NCI-H146 (cell line): ENCODE measurements around the gene TCHH.
"Not testable (repeated sequence)": the region's sequence is repeated elsewhere in the genome, so short reads cannot be mapped to it uniquely, and the experiment has no call there.

ENCODE experiments used
- DNase-seq: peaks from one replicate; lab custom pipeline; 2025; lab: John Stamatoyannopoulos, UW

Gene TCHH, protein sequence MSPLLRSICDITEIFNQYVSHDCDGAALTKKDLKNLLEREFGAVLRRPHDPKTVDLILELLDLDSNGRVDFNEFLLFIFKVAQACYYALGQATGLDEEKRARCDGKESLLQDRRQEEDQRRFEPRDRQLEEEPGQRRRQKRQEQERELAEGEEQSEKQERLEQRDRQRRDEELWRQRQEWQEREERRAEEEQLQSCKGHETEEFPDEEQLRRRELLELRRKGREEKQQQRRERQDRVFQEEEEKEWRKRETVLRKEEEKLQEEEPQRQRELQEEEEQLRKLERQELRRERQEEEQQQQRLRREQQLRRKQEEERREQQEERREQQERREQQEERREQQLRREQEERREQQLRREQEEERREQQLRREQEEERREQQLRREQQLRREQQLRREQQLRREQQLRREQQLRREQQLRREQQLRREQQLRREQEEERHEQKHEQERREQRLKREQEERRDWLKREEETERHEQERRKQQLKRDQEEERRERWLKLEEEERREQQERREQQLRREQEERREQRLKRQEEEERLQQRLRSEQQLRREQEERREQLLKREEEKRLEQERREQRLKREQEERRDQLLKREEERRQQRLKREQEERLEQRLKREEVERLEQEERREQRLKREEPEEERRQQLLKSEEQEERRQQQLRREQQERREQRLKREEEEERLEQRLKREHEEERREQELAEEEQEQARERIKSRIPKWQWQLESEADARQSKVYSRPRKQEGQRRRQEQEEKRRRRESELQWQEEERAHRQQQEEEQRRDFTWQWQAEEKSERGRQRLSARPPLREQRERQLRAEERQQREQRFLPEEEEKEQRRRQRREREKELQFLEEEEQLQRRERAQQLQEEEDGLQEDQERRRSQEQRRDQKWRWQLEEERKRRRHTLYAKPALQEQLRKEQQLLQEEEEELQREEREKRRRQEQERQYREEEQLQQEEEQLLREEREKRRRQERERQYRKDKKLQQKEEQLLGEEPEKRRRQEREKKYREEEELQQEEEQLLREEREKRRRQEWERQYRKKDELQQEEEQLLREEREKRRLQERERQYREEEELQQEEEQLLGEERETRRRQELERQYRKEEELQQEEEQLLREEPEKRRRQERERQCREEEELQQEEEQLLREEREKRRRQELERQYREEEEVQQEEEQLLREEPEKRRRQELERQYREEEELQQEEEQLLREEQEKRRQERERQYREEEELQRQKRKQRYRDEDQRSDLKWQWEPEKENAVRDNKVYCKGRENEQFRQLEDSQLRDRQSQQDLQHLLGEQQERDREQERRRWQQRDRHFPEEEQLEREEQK (N-terminal part only)

DNA sequence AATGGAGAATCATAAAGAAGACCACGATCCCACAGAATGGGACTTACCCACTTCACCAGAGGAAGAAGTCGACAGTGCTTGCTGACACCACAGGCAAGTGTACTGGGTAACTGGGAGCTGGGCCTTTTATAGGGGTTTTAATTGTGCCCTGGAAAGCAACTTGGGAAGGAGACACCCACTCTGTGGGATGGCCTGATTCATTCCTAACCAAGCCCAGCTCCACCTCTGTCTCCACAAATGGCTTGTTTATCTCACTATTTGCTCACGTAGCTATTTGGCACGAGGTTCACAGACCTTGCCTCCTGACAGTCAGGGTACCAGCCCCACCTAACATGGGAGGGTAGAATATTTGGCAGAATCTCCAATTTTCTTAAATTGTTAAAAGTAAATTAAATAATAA, at the start of gene TCHH:
Gene TCHH (minus strand): TSS at position 101 of the 400 bp plus-strand sequence. CDS start 1,364 bp downstream, outside the sequence.
- DNase-seq = no peak

- DNase-seq = no peak
Measured at GRCh38 chr1:152164517-152165136, 49.4 kb upstream of the TCHH start.

- no peak for DNase-seq
Measured at GRCh38 chr1:152162792-152163463, 47.7 kb upstream of the TCHH start.

GRCh38 chr1:152160576-152160975, 45.3 kb upstream of the TCHH start:
- no peak for DNase-seq

- no peak for DNase-seq
Measured at GRCh38 chr1:152159144-152159543, 43.9 kb upstream of the TCHH start, which contains the start of gene RPTN. RPTN (minus strand) TSS chr1:152159228; CDS start chr1:152157889, 1,339 bp downstream.

GRCh38 chr1:152153996-152154395, 38.8 kb upstream of the TCHH start:
- no peak for DNase-seq

DNA sequence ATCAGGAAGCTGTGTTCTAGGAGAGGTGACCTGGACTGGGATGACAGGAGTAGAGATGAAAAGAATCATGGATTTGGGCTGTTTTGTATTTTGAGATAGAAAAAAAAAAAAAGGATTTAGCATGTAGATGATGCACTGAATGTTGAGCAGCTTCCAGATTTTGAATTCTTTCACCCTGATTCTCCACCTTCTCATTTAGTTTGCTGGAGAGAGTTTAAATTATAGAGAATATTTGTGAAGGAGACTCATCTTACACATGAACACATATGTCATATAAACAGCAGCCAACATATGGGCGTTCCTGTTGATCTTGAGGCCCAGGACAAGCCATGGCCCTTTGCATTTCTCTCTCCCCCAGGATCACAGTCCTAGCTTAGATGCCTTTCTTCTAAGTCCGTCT, 36.4 kb upstream of the TCHH start:
- DNase-seq = no peak

DNA sequence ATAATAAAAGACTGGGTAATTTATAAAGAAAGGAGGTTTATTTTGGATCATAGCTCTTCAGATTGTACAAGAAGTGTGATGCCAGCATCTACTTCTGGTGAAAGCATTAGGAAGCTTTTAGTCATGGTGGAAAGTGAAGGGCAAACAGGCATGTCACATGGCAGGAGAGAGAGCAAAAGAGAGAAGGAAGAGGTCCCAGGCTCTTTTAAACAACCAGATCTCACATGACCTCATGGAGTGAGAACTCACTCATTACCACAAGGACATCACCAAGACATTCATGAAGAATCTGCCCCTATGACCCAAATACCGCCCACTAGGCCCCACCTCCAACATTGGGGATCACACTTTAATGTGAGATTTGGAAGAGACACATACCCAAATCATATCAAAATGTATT, 33.7 kb upstream of the TCHH start:
- no peak for DNase-seq

- DNase-seq = no peak
Measured at GRCh38 chr1:152148051-152148450, 32.8 kb upstream of the TCHH start.

DNA sequence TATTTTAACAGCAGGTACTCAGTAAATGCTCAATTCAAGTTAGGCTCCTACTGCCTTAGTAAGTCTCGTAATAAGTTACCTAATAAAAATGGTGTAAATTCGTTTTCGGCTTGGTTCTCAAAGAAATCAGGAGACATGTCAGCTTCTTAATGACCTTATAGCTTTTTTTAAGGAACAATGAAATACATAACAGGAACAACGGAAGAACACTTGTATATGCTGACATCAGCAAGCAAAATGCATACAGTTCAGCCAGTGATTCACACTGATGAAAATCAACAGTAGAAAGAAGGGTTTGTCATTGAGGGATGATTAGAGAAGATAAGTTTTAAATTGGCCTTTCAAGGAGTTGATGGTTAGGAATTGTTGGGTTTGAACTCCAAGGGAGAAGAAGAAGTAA, 30.5 kb upstream of the TCHH start:
- no peak for DNase-seq

DNA sequence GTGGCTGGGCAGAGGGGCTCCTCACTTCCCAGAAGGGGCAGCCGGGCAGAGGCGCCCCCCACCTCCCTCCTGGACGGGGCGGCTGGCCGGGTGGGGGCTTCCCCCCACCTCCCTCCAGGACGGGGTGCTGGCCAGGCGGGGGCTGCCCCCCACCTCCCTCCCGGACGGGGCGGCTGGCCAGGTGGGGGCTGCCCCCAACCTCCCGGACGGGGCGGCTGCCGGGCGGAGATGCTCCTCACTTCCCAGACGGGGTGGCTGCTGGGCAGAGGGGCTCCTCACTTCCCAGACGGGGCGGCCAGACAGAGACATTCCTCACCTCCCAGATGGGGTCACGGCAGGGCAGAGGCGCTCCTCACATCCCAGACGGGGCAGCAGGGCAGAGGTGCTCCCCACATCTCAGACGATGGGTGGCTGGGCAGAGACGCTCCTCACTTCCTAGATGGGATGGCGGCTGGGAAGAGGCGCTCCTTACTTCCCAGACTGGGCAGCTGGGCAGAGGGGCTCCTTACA, 29.5 kb upstream of the TCHH start:
- DNase-seq = not testable (repeated sequence)

DNA sequence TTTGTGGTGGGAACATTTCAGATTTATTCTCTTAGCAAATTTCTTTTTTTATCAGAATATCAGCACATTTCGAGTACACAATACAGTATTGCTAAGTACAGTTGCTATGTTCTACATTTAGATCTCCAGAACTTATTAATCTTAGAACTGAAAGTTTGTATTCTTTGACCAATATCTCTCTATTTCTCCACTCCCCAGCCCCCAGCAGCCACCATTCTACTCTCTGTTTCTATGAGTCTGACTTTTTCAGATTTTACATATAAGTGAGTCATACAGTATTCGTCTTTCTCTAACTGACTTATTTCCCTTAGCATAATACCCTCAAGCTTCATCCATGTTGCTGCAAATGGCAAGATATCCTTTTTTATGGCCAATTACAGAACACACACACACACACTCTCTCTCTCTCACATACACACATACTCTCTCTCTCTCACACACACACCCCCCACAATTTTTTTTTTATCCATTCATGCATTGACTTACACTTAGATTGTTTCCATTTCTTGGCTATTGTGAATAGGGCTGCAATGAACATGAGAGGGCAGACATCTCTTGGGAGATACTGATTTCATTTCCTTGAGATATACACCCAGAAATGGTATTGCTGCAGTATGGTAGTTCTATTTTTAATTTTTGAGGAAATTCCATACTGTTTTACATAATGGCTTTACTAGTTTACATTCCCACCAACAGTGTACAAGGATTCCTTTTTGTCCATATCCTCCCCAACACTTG, 28.1 kb upstream of the TCHH start:
- DNase-seq = no peak

- DNase-seq = no peak
Measured at GRCh38 chr1:152141971-152142584, 26.8 kb upstream of the TCHH start.

GRCh38 chr1:152137215-152137614, 22.0 kb upstream of the TCHH start:
- no peak for DNase-seq

DNA sequence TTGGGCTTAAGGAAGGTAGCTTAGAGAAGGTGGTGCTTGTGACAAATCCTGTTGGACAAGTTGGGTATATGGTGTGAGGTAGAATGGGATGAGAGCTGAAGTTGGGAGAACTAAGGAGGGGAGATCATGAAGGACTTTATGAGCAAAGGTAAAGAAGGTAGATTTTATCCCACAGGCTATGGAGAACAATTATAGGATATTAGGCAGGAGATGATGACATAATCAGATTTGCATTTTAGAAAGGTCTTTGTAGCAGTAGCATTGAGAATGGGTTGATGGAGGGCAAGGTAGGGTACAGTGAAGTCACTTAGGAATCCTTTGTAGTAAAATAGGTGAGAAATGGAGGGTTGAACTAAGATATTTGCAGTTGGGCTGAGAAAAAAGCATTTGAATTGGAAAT, 14.9 kb upstream of the TCHH start:
- DNase-seq = no peak

GRCh38 chr1:152127673-152128072, 12.4 kb upstream of the TCHH start:
- no peak for DNase-seq

DNA sequence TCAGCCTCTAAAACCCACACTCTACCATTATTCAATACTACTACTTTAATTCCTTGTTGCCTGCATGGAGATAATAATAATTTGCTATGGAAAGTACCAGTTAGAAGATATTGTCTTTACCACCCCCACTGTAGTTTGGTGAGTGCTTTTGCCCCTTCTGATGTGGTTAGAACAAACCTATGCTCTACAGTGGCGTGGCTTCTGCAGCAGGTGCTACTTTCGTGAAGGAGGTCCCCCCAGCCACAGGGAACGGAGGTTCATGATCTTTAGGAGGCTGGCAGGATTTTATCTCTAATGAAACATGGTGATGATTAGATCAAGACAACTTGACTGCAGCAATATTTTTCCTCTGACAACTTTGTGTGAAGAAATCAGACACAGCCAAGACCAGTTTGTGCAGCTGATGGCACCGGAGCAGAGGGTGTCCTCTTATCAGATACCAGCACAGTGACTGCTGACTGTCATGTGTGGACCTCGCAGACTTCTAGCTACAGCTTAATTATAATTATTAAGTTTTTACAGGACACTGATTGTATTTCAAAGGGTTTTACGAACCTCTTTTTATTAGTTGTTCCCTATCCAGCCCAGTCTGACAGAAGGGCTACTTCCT, 10.7 kb upstream of the TCHH start:
- DNase-seq = no peak

DNA sequence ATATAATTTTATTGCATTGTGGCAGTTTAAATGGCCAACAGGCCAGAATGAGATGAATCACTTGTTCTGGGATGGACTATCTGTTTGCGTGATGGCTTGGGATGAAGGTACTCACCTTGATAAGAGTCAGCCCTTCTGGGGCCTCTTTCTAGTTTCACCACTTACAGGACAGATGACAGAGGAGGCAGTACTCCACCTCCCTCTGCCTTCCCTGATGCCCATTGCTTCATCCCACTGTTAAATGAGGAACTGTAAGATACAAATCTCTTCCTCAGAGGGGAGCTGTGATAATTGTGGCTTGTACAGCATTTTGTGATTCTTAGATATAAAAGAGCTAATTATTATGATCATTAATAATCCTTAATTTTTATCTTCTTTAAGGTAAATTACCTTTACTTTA, 3.7 kb upstream of the TCHH start:
- DNase-seq = no peak

DNA sequence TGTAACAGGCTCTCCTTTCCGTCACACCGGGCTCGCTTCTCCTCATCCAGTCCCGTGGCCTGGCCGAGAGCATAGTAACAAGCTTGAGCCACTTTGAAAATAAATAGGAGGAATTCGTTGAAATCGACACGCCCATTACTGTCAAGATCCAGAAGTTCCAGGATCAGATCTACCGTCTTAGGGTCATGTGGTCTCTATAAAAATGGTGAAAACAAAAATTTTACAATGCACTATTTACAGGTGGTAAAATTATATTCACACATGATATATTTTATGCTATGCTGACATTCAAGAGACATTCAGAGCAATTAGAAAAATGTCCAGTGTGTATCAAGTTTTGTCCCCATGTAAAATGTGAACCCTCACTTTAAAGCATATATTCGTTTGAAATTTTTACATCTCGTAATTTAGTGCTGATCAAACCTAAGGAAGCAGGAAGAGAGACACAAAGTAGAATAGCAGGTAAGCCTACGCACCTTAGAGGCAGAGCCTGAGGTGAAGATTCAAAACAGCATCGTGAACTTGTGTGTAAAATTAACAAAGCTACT, 2.3 kb downstream of the TCHH start:
- no peak for DNase-seq
